ELF-1 (cell line): ENCODE measurements around the gene ACKR3.

Experiments
- DNase-seq: peaks from one replicate; pipeline ENCODE4 v3.0.0-alpha.2; 2016; ENCODE audit warnings: low read depth, low spot score

Gene ACKR3

GRCh38 chr2:236549165-236549564 is 20.5 kb upstream of the ACKR3 start:
- no peak for DNase-seq

- no peak for DNase-seq
Observed at GRCh38 chr2:236550290-236550689, 19.3 kb upstream of the ACKR3 start.

- DNase-seq: no peak
Observed at GRCh38 chr2:236550701-236551465, 18.7 kb upstream of the ACKR3 start.

- DNase-seq: no peak
Observed at GRCh38 chr2:236551471-236552211, 18.0 kb upstream of the ACKR3 start.

- DNase-seq: no peak
Observed at GRCh38 chr2:236552212-236552542, 17.4 kb upstream of the ACKR3 start.

GRCh38 chr2:236552581-236553363 is 16.9 kb upstream of the ACKR3 start:
- DNase-seq: no peak

- no peak for DNase-seq
Observed at GRCh38 chr2:236553522-236553921, 16.1 kb upstream of the ACKR3 start.

- no peak for DNase-seq
Observed at GRCh38 chr2:236554629-236555282, 14.9 kb upstream of the ACKR3 start.

- no peak for DNase-seq
Observed at GRCh38 chr2:236555481-236555880, 14.1 kb upstream of the ACKR3 start.

- DNase-seq: no peak
Observed at GRCh38 chr2:236557306-236558030, 12.2 kb upstream of the ACKR3 start.

GRCh38 chr2:236558036-236558435 is 11.6 kb upstream of the ACKR3 start:
- no peak for DNase-seq

- DNase-seq: no peak
Observed at GRCh38 chr2:236558993-236559978, 10.3 kb upstream of the ACKR3 start.

GRCh38 chr2:236561874-236562273 is 7.8 kb upstream of the ACKR3 start:
- DNase-seq: no peak

GRCh38 chr2:236562434-236562833 is 7.2 kb upstream of the ACKR3 start:
- no peak for DNase-seq

- DNase-seq: no peak
Observed at GRCh38 chr2:236563953-236564352, 5.7 kb upstream of the ACKR3 start.

- no peak for DNase-seq
Observed at GRCh38 chr2:236565212-236565611, 4.4 kb upstream of the ACKR3 start.

GRCh38 chr2:236565879-236566402 is 3.7 kb upstream of the ACKR3 start:
- DNase-seq: no peak

- no peak for DNase-seq
Observed at GRCh38 chr2:236566596-236566995, 3.0 kb upstream of the ACKR3 start.

GRCh38 chr2:236568068-236568921 is 1.3 kb upstream of the ACKR3 start:
- peak; percentile 77 for DNase-seq
